Measurements from ENCODE around the gene DTNB. TPM values are rescaled to one million over a fixed set of nuclear protein-coding genes. Genes with fewer than 3 reads are reported as not detected.

Gene DTNB
- total RNA-seq, 4 donors from 2014 or later = 0.70 to 23.1 (median 6.1) TPM

GRCh38 chr2:25504266-25504665 lies 169.1 kb downstream of the DTNB start:
- Histone ChIP-seq H3K27ac (no peak overlapping the region), H3K4me1 (no peaks in the 10 kb centered on the region), H3K4me3 (no peak overlapping the region), H3K9me3 (no peaks in the 10 kb centered on the region), H3K27me3 (no peaks in the 10 kb centered on the region), H3K36me3 (no peaks in the 10 kb centered on the region)
- no peak for DNase-seq
- TF ChIP-seq POLR2A (IDR thresholded peaks at IDR 0.05) = no peak

DNA sequence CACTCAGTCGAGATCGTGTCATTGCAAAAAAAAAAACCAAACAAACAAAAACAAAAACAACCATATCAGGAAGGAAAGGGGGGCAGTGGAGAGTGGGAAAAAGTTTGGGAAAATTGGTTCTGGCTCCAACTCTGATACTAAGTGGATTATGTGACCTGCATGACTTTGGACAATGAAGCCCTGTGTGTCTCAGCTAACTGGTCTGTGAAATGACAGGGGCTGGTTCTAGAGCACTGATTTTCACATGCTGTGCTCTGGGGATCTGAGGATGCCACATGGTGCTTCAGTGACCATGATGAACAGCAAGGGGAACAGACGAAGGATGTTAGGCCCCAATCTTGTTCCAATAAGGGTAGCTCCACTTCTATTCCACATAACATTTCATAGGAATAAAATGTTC lies 174.2 kb downstream of the DTNB start:
- no peak overlapping the region for H3K4me3 ChIP-seq
- no peaks in the 10 kb centered on the region for H3K4me1 ChIP-seq
- no peaks in the 10 kb centered on the region for H3K9me3 ChIP-seq
- no peaks in the 10 kb centered on the region for H3K27me3 ChIP-seq
- TF ChIP-seq, protein P1, sequence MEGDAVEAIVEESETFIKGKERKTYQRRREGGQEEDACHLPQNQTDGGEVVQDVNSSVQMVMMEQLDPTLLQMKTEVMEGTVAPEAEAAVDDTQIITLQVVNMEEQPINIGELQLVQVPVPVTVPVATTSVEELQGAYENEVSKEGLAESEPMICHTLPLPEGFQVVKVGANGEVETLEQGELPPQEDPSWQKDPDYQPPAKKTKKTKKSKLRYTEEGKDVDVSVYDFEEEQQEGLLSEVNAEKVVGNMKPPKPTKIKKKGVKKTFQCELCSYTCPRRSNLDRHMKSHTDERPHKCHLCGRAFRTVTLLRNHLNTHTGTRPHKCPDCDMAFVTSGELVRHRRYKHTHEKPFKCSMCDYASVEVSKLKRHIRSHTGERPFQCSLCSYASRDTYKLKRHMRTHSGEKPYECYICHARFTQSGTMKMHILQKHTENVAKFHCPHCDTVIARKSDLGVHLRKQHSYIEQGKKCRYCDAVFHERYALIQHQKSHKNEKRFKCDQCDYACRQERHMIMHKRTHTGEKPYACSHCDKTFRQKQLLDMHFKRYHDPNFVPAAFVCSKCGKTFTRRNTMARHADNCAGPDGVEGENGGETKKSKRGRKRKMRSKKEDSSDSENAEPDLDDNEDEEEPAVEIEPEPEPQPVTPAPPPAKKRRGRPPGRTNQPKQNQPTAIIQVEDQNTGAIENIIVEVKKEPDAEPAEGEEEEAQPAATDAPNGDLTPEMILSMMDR (IDR thresholded peaks at IDR 0.05) = no peak
- no peak for TF ChIP-seq POLR2A (IDR thresholded peaks at IDR 0.05)
- no peak overlapping the region for H3K27ac ChIP-seq
- no peaks in the 10 kb centered on the region for H3K36me3 ChIP-seq
- no peak for DNase-seq

DNA sequence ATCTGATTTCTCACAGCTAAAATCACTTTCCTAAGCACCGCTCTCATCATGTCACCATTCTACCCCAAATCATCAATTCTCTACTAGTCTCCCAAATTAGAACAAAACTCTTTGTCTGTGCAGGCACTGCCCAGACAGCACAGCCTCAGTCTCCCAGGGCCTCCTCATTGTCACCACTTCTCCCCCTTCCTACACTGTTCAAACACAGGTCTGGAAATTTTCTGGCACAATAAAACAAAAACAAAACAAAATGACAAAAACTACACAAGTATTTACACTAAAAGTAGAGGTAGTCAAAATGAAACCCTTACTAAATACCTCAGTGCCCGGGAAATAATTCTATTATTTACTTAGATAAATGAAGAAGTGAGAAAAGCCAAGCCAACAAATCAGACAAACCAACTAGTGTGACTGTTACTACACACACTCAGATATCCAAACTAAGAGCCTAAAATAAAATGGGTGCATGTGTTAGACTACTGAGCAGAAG lies 175.4 kb downstream of the DTNB start:
- TF ChIP-seq, protein P1 (IDR thresholded peaks at IDR 0.05) = no peak
- no peak for TF ChIP-seq POLR2A (IDR thresholded peaks at IDR 0.05)
- Histone ChIP-seq H3K9me3 (no peaks in the 10 kb centered on the region), H3K36me3 (no peaks in the 10 kb centered on the region), H3K4me1 (no peaks in the 10 kb centered on the region), H3K27ac (no peak overlapping the region), H3K27me3 (no peaks in the 10 kb centered on the region), H3K4me3 (no peak overlapping the region)
- DNase-seq = no peak

GRCh38 chr2:25497229-25497917 lies 176.0 kb downstream of the DTNB start:
- Histone ChIP-seq H3K4me1 (no peaks in the 10 kb centered on the region), H3K27ac (no peak overlapping the region), H3K27me3 (no peaks in the 10 kb centered on the region), H3K36me3 (no peaks in the 10 kb centered on the region), H3K9me3 (no peaks in the 10 kb centered on the region), H3K4me3 (no peak overlapping the region)
- TF ChIP-seq, protein P1 (IDR thresholded peaks at IDR 0.05) = no peak
- no peak for TF ChIP-seq POLR2A (IDR thresholded peaks at IDR 0.05)
- no peak for DNase-seq

DNA sequence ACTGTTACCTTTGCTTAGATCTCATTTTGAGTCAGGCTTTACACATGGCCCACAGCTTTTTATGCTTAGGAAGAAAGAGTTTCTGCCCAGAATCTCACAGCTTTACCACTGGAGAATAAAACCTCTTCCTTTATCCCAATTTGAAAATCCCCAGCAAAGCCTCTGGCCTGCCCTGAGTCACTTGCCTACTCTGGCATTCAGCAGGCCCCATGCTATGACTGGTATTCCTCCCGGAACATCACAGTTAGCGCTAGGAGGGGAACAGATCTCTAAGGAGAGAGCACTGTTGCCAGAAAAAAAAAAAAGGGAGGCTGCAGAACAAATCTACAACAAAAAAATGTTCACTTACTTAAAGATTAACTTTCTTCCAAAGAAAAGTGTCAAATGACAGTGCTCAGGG lies 178.8 kb downstream of the DTNB start:
- H3K27ac ChIP-seq = no peak overlapping the region
- no peak for TF ChIP-seq POLR2A (IDR thresholded peaks at IDR 0.05)
- TF ChIP-seq, protein P1 (IDR thresholded peaks at IDR 0.05) = no peak

DNA sequence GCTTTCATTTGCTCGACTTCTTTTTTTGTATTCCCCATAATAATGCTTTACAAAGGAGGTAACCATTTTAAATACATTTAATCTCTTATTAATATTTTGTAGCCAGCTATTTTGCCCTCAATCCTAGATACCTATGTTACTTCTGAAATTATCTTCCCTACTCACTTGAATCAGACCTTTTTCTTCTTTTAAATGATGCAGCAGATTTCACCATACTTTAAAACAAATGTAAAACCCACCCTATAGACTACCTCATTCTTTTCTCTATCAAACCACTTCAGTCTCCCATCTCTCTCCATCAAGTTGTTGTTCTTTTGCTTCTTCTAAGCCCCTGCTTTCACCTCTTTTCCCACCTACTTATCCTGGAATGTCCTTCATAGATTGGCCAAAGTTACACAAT lies 180.2 kb downstream of the DTNB start:
- Histone ChIP-seq H3K36me3 (no peaks in the 10 kb centered on the region), H3K27me3 (no peaks in the 10 kb centered on the region), H3K9me3 (no peaks in the 10 kb centered on the region), H3K4me3 (no peak overlapping the region), H3K4me1 (no peaks in the 10 kb centered on the region), H3K27ac (no peak overlapping the region)
- TF ChIP-seq POLR2A (IDR thresholded peaks at IDR 0.05) = no peak
- TF ChIP-seq, protein P1 (IDR thresholded peaks at IDR 0.05) = no peak
- DNase-seq = no peak

More for the DNA sequence above, 178.8 kb downstream of the DTNB start:
- H3K36me3 ChIP-seq = no peaks in the 10 kb centered on the region
- no peaks in the 10 kb centered on the region for H3K4me1 ChIP-seq
- H3K4me3 ChIP-seq = no peak overlapping the region
- no peaks in the 10 kb centered on the region for H3K27me3 ChIP-seq
- no peak for DNase-seq
- no peaks in the 10 kb centered on the region for H3K9me3 ChIP-seq

Measured in Peyer's patch (tissue), 4 donors.